Thymus (tissue), 11 donors: ENCODE measurements around the gene CD59. TPM values are rescaled to one million over a fixed set of nuclear protein-coding genes. Genes with fewer than 3 reads are reported as not detected.
A peak's percentile ranks its signal among the peaks of the same experiment; 100 is the strongest.

Source experiments
- DNase-seq, 9 donors: peaks; one replicate each; pipeline ENCODE4 v3.0.0-alpha.2; 2013; ENCODE audit warnings: low spot score in 9 of 9, low read depth in 6 of 9, missing footprints in 1 of 9
- H3K27ac ChIP-seq, 2 donors: one replicate each; pipeline ENCODE4 v1.5.1; 2013; ENCODE audit warnings: control low read depth in 1 of 2, low read depth in 1 of 2, low read length in 1 of 2, mild to moderate bottlenecking in 1 of 2, moderate library complexity in 1 of 2
- H3K27me3 ChIP-seq, 2 donors: one replicate each; pipeline ENCODE4 v1.5.1; 2013; ENCODE audit warnings: low read length in 1 of 2; ENCODE audit not compliant: control insufficient read depth in 2 of 2, insufficient read depth in 1 of 2
- H3K36me3 ChIP-seq, 2 donors: one replicate each; pipeline ENCODE4 v1.5.1; 2013; ENCODE audit warnings: low read length in 1 of 2, mild to moderate bottlenecking in 1 of 2, moderate library complexity in 1 of 2; ENCODE audit not compliant: control insufficient read depth in 2 of 2, insufficient read depth in 2 of 2
- H3K4me1 ChIP-seq, 2 donors: one replicate each; pipeline ENCODE4 v1.5.1; 2013; ENCODE audit warnings: low read length in 2 of 2; ENCODE audit not compliant: control insufficient read depth in 2 of 2, insufficient read depth in 2 of 2
- H3K4me3 ChIP-seq, 2 donors: one replicate each; pipeline ENCODE4 v1.5.1; 2013; ENCODE audit warnings: low read length in 2 of 2, control low read depth in 1 of 2, mild to moderate bottlenecking in 1 of 2
- H3K9me3 ChIP-seq, 2 donors: one replicate each; pipeline ENCODE4 v1.5.1; 2013; ENCODE audit warnings: low read length in 1 of 2, mild to moderate bottlenecking in 1 of 2; ENCODE audit not compliant: control insufficient read depth in 2 of 2, insufficient read depth in 1 of 2
- WGBS: extraction: QIAGEN DNeasy Blood & Tissue Kit; methylation state at CpG from one replicate; pipeline ENCODE4 v1.1.7; 2013; 5-methylcytosine and 5-hydroxymethylcytosine counted together
- polyA plus RNA-seq: library from polyadenylated mRNA; stranded (reverse); fragments of 200-250 nt; gene quantifications from one replicate; pipeline ENCODE4 v1.2.3, GENCODE V29; 2013
- total RNA-seq: library from RNA; stranded (reverse); fragments of 120-200 nt; gene quantifications from one replicate; pipeline ENCODE4 v1.2.4, GENCODE V29; 2013
- donor health status: healthy.

CD59 gene
- total and polyA plus RNA-seq, 2 donors, result 115 to 156 TPM

GRCh38 chr11:33774736-33775466, 38.7 kb upstream of the CD59 start:
- no peak for DNase-seq
- peaks cover 18 to 29% of the 10 kb centered on the region in 2 donors for H3K4me1 ChIP-seq
- peak overlapping the region in 1 of 2 donors; percentile 20 for H3K27ac ChIP-seq
- 7% methylated on average over 23 of the region's 23 CpGs for WGBS
- peaks cover 0 to 3% of the 10 kb centered on the region in 2 donors for H3K9me3 ChIP-seq
- peaks cover 5% of the 10 kb centered on the region in 2 donors for H3K36me3 ChIP-seq
- H3K4me3 ChIP-seq, result peak overlapping the region; percentile 78 to 96
- peaks cover 13 to 43% of the 10 kb centered on the region in 2 donors for H3K27me3 ChIP-seq

GRCh38 chr11:33773987-33774735, 37.9 kb upstream of the CD59 start, which contains the start of gene FBXO3:
TSS of gene FBXO3 (minus strand) at chr11:33774520. CDS start at chr11:33774497, 23 bp downstream.
- peak; percentile 66 to 94 (median 86) for DNase-seq
- peak within 1 kb of the TSS; percentile 78 to 96 for H3K4me3 ChIP-seq
- under 1% methylated on average over 64 of the region's 64 CpGs for WGBS
- peaks cover 13 to 43% of the 10 kb centered on the region in 2 donors for H3K27me3 ChIP-seq
- peaks cover 18 to 29% of the 10 kb centered on the region in 2 donors for H3K4me1 ChIP-seq
- peaks cover 8 to 10% of the 10 kb centered on the region in 2 donors for H3K36me3 ChIP-seq
- peak within 1 kb of the TSS; percentile 22 to 83 for H3K27ac ChIP-seq
- peaks cover 0 to 3% of the 10 kb centered on the region in 2 donors for H3K9me3 ChIP-seq

GRCh38 chr11:33773404-33773986, 37.3 kb upstream of the CD59 start:
- peak in 8 of 9 donors; percentile 11 to 67 (median 32) for DNase-seq
- peaks cover 18 to 28% of the 10 kb centered on the region in 2 donors for H3K4me1 ChIP-seq

GRCh38 chr11:33772870-33773269, 36.6 kb upstream of the CD59 start:
- WGBS, result 89% methylated on average over 1 of the region's 1 CpG

More at GRCh38 chr11:33773404-33773986, 37.3 kb upstream of the CD59 start:
- 3% methylated on average over 22 of the region's 22 CpGs for WGBS
- Histone ChIP-seq H3K4me3 (peak overlapping the region; percentile 78 to 96), H3K36me3 (peaks cover 8 to 13% of the 10 kb centered on the region in 2 donors), H3K9me3 (peaks cover 0 to 3% of the 10 kb centered on the region in 2 donors), H3K27me3 (peaks cover 13 to 39% of the 10 kb centered on the region in 2 donors), H3K27ac (peak overlapping the region; percentile 22 to 83)

GRCh38 chr11:33772300-33772699, 36.1 kb upstream of the CD59 start:
- Histone ChIP-seq H3K27ac (no peak overlapping the region), H3K36me3 (peaks cover 8 to 20% of the 10 kb centered on the region in 2 donors), H3K27me3 (peaks cover 13 to 27% of the 10 kb centered on the region in 2 donors), H3K9me3 (peaks cover 0 to 3% of the 10 kb centered on the region in 2 donors), H3K4me1 (peaks cover 16 to 20% of the 10 kb centered on the region in 2 donors), H3K4me3 (no peak overlapping the region)
- no peak for DNase-seq
- 97% methylated on average over 4 of the region's 4 CpGs for WGBS

More at GRCh38 chr11:33772870-33773269, 36.6 kb upstream of the CD59 start:
- no peak for DNase-seq
- peaks cover 8 to 15% of the 10 kb centered on the region in 2 donors for H3K36me3 ChIP-seq
- H3K27me3 ChIP-seq, result peaks cover 13 to 33% of the 10 kb centered on the region in 2 donors
- peaks cover 16 to 22% of the 10 kb centered on the region in 2 donors for H3K4me1 ChIP-seq
- H3K9me3 ChIP-seq, result peaks cover 0 to 3% of the 10 kb centered on the region in 2 donors
- no peak overlapping the region for H3K27ac ChIP-seq
- peak overlapping the region in 1 of 2 donors; percentile 96 for H3K4me3 ChIP-seq

GRCh38 chr11:33770236-33770635, 34.0 kb upstream of the CD59 start:
- H3K4me1 ChIP-seq, result peaks cover 16 to 20% of the 10 kb centered on the region in 2 donors
- H3K27me3 ChIP-seq, result peaks cover 6 to 8% of the 10 kb centered on the region in 2 donors
- H3K4me3 ChIP-seq, result no peak overlapping the region
- no peak for DNase-seq
- H3K9me3 ChIP-seq, result peaks cover 0 to 3% of the 10 kb centered on the region in 2 donors
- no peak overlapping the region for H3K27ac ChIP-seq
- H3K36me3 ChIP-seq, result peaks cover 18 to 37% of the 10 kb centered on the region in 2 donors
- 98% methylated on average over 2 of the region's 2 CpGs for WGBS

GRCh38 chr11:33769542-33769941, 33.3 kb upstream of the CD59 start:
- 92% methylated on average over 4 of the region's 4 CpGs for WGBS

GRCh38 chr11:33767624-33768023, 31.4 kb upstream of the CD59 start:
- H3K9me3 ChIP-seq, result no peaks in the 10 kb centered on the region
- 98% methylated on average over 4 of the region's 4 CpGs for WGBS

More at GRCh38 chr11:33769542-33769941, 33.3 kb upstream of the CD59 start:
- Histone ChIP-seq H3K4me1 (peaks cover 11 to 14% of the 10 kb centered on the region in 2 donors), H3K9me3 (peaks cover 0 to under 1% of the 10 kb centered on the region in 2 donors), H3K27ac (no peak overlapping the region), H3K4me3 (no peak overlapping the region), H3K36me3 (peaks cover 21 to 44% of the 10 kb centered on the region in 2 donors), H3K27me3 (peaks cover 0 to 1% of the 10 kb centered on the region in 2 donors)
- DNase-seq, result no peak

More at GRCh38 chr11:33767624-33768023, 31.4 kb upstream of the CD59 start:
- no peak overlapping the region for H3K27ac ChIP-seq
- DNase-seq, result no peak
- H3K4me3 ChIP-seq, result no peak overlapping the region
- no peaks in the 10 kb centered on the region for H3K27me3 ChIP-seq
- H3K4me1 ChIP-seq, result peaks cover 2 to 4% of the 10 kb centered on the region in 2 donors
- H3K36me3 ChIP-seq, result peaks cover 23 to 50% of the 10 kb centered on the region in 2 donors
